ENCODE data around the gene TUBD1. TPM values are rescaled to one million over a fixed set of nuclear protein-coding genes. Genes with fewer than 3 reads are reported as not detected.
"Not testable (repeated sequence)": the region's sequence is repeated elsewhere in the genome, so short reads cannot be mapped to it uniquely, and the experiment has no call there.

Gene TUBD1
- total RNA-seq, 2 donors from 2014 or later: 17.5 to 24.1 TPM

GRCh38 chr17:59856859-59857794 is 35.6 kb downstream of the TUBD1 start:
- no peaks in the 10 kb centered on the region for H3K9me3 Mint-ChIP-seq
- peak; percentile 54 for DNase-seq
- H3K36me3 Mint-ChIP-seq (ENCODE audit: low read depth): peaks cover 20% of the 10 kb centered on the region
- H3K27me3 ChIP-seq (ENCODE audit: control insufficient read depth, insufficient read depth, low read length, poor library complexity, severe bottlenecking): no peaks in the 10 kb centered on the region
- H3K4me1 ChIP-seq (ENCODE audit: control insufficient read depth, insufficient read depth, low read length): no peaks in the 10 kb centered on the region
- no peak overlapping the region for H3K27ac ChIP-seq (ENCODE audit: low read depth, low read length)
- no peak overlapping the region for H3K27ac Mint-ChIP-seq
- H3K27me3 Mint-ChIP-seq (ENCODE audit: insufficient read depth): no peaks in the 10 kb centered on the region
- no peak overlapping the region for H3K4me3 ChIP-seq (ENCODE audit: low read length)
- no peak overlapping the region for H3K9ac ChIP-seq (ENCODE audit: extremely low read depth, low read length, poor library complexity, severe bottlenecking)
- H3K4me3 Mint-ChIP-seq: no peak overlapping the region
- TF ChIP-seq CTCF (conservative IDR thresholded peaks at IDR 0.05): no peak
- 82 to 93% methylated on average over 3 of the region's 3 CpGs for WGBS, 2 experiments (ENCODE audit: insufficient coverage in 1 of 2, insufficient read length in 1 of 2)
- H3K36me3 ChIP-seq (ENCODE audit: control insufficient read depth, insufficient read depth, low read length): peaks cover 12% of the 10 kb centered on the region
- H3K4me1 Mint-ChIP-seq: peaks cover 3% of the 10 kb centered on the region
- H3K9me3 ChIP-seq (ENCODE audit: control insufficient read depth, low read length): no peaks in the 10 kb centered on the region

- H3K27me3 ChIP-seq (ENCODE audit: control insufficient read depth, insufficient read depth, low read length, poor library complexity, severe bottlenecking); H3K4me3 Mint-ChIP-seq; DNase-seq; H3K4me1 ChIP-seq (ENCODE audit: control insufficient read depth, insufficient read depth, low read length); H3K9me3 Mint-ChIP-seq; H3K9ac ChIP-seq (ENCODE audit: extremely low read depth, low read length, poor library complexity, severe bottlenecking); H3K36me3 ChIP-seq (ENCODE audit: control insufficient read depth, insufficient read depth, low read length); H3K27ac ChIP-seq (ENCODE audit: low read depth, low read length); H3K36me3 Mint-ChIP-seq (ENCODE audit: low read depth); H3K4me1 Mint-ChIP-seq; H3K4me3 ChIP-seq (ENCODE audit: low read length); H3K27me3 Mint-ChIP-seq (ENCODE audit: insufficient read depth); H3K27ac Mint-ChIP-seq; H3K9me3 ChIP-seq (ENCODE audit: control insufficient read depth, low read length): not testable (repeated sequence)
- 94% methylated on average over 8 to 10 of the region's 10 CpGs for WGBS, 2 experiments (ENCODE audit: insufficient coverage in 1 of 2, insufficient read length in 1 of 2)
These were observed 38.6 kb downstream of the TUBD1 start for GRCh38 chr17:59853919-59854729.

GRCh38 chr17:59853168-59853918 is 39.4 kb downstream of the TUBD1 start:
- Histone ChIP-seq H3K9me3 (ENCODE audit: control insufficient read depth, low read length) (no peaks in the 10 kb centered on the region), H3K36me3 (ENCODE audit: control insufficient read depth, insufficient read depth, low read length) (no peaks in the 10 kb centered on the region), H3K27me3 (ENCODE audit: control insufficient read depth, insufficient read depth, low read length, poor library complexity, severe bottlenecking) (no peaks in the 10 kb centered on the region), H3K9ac (ENCODE audit: extremely low read depth, low read length, poor library complexity, severe bottlenecking) (no peak overlapping the region), H3K4me1 (ENCODE audit: control insufficient read depth, insufficient read depth, low read length) (no peaks in the 10 kb centered on the region), H3K27ac (ENCODE audit: low read depth, low read length) (no peak overlapping the region), H3K4me3 (ENCODE audit: low read length) (no peak overlapping the region)
- peak; percentile 72 for TF ChIP-seq CTCF (conservative IDR thresholded peaks at IDR 0.05)
- Mint-ChIP-seq H3K9me3 (no peaks in the 10 kb centered on the region), H3K36me3 (ENCODE audit: low read depth) (no peaks in the 10 kb centered on the region), H3K4me3 (no peak overlapping the region), H3K27me3 (ENCODE audit: insufficient read depth) (no peaks in the 10 kb centered on the region), H3K4me1 (peaks cover 3% of the 10 kb centered on the region), H3K27ac (no peak overlapping the region)
- peak; percentile 89 for DNase-seq
- 82 to 91% methylated on average over 13 to 14 of the region's 14 CpGs for WGBS, 2 experiments (ENCODE audit: insufficient coverage in 1 of 2, insufficient read length in 1 of 2)

- not testable (repeated sequence) for H3K27ac Mint-ChIP-seq; H3K9me3 ChIP-seq (ENCODE audit: control insufficient read depth, low read length); H3K9ac ChIP-seq (ENCODE audit: extremely low read depth, low read length, poor library complexity, severe bottlenecking); H3K36me3 Mint-ChIP-seq (ENCODE audit: low read depth); H3K36me3 ChIP-seq (ENCODE audit: control insufficient read depth, insufficient read depth, low read length); H3K9me3 Mint-ChIP-seq; H3K4me1 Mint-ChIP-seq; H3K4me3 ChIP-seq (ENCODE audit: low read length); H3K27me3 Mint-ChIP-seq (ENCODE audit: insufficient read depth); H3K4me3 Mint-ChIP-seq; H3K27me3 ChIP-seq (ENCODE audit: control insufficient read depth, insufficient read depth, low read length, poor library complexity, severe bottlenecking); DNase-seq; H3K4me1 ChIP-seq (ENCODE audit: control insufficient read depth, insufficient read depth, low read length); H3K27ac ChIP-seq (ENCODE audit: low read depth, low read length)
- WGBS, 2 experiments (ENCODE audit: insufficient coverage in 1 of 2, insufficient read length in 1 of 2): 93 to 94% methylated on average over 7 of the region's 7 CpGs
These were observed 39.9 kb downstream of the TUBD1 start for GRCh38 chr17:59852847-59853167.

Measured in endodermal cell (in vitro differentiated cells).